Frontal cortex (tissue), 4 donors: ENCODE results near the gene ELOVL1. TPM values are rescaled to one million over a fixed set of nuclear protein-coding genes. Genes with fewer than 3 reads are reported as not detected.
"Not testable (repeated sequence)": the region's sequence is repeated elsewhere in the genome, so short reads cannot be mapped to it uniquely, and the experiment has no call there.

Experiments
- DNase-seq, 2 donors: peaks; one replicate each; pipeline ENCODE4 v3.0.0; 2012; ENCODE audit warnings: low spot score in 2 of 2
- FAIRE-seq: peaks from 2 replicates; lab custom pipeline; 2012; peaks lifted over from hg19 to GRCh38; lab: Jason Lieb, UNC
- total RNA-seq: library from RNA; depleted of rRNA; stranded (reverse); fragments of >200 nt; gene quantifications from one replicate; pipeline ENCODE4 v1.2.3, GENCODE V29; 2014
- donor health status: control.
- donor health status: control.
- donor health status: control.

The ELOVL1 gene
- total RNA-seq, 1 donor from 2014 or later, result 6.9 TPM

- no peak for FAIRE-seq
- no peak for DNase-seq
Observed at GRCh38 chr1:43382027-43382779, 14.4 kb upstream of the ELOVL1 start.

DNA sequence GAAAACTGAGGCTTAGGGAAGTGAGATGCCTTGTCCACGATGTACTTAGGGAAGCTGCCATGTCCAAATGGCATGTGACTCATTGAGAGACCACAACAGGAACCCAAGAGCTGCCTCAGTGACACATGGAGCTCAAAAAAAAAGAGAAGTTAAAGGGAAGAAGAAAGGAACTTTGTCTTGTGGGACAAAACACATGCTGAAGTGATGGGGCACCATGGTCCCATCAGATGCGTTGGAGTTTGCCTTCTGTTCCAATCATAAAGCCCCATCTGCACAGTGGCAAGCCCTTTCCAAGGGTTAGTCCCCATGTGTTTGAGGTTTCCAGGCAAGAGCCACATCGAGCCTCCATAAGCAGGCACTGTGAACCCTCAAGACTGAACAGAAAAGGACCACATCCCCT, 13.8 kb upstream of the ELOVL1 start:
- FAIRE-seq, result no peak
- DNase-seq, result no peak

DNA sequence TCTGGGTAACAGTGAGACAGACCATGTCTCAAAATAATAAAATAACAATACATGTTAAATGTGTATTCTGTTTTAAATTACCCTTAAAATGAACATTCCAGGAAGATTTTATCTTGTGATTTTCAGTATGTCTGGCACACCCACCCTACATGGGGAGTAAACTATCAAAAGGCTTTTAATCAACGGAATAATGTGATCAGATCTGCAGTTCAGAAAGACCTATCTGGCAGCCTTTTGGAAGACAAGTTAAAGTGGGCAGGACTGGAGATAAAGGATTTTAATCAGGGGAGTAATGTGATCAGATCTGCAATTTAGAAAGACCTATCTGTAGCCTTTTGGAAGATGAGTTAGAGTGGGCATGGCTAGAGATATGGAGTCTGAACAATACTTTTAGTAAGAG, 11.7 kb upstream of the ELOVL1 start:
- DNase-seq (no peak), FAIRE-seq (no peak)

- FAIRE-seq (no peak), DNase-seq (no peak)
Observed at GRCh38 chr1:43377831-43378230, 10.0 kb upstream of the ELOVL1 start.

DNA sequence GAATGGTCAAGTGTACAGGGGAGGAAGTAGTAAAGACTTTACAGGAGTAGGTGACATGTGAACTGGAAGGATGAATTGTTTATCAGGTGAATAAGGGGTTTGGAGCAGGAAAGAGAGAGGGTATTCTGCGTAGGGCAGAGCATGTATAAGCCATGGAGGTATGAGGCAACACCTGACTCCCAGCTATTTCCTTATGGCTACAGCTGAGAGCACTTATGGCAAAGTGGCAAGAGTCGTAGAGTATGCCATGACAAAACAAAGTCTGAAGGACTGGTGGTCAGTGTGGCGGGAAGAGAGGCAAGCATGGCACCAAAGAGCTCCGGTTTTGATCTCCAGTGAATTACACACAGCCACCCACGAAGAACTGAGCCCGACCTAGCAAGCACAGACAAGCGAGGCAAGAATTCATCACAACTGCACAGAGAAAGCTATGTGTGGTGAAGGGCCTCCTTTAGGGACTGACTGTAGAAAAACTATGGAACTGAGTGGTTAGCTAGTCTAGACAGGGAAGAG, 9.0 kb upstream of the ELOVL1 start:
- FAIRE-seq (no peak), DNase-seq (no peak)

- FAIRE-seq (no peak), DNase-seq (no peak)
Observed at GRCh38 chr1:43373066-43373940, 5.5 kb upstream of the ELOVL1 start.

DNA sequence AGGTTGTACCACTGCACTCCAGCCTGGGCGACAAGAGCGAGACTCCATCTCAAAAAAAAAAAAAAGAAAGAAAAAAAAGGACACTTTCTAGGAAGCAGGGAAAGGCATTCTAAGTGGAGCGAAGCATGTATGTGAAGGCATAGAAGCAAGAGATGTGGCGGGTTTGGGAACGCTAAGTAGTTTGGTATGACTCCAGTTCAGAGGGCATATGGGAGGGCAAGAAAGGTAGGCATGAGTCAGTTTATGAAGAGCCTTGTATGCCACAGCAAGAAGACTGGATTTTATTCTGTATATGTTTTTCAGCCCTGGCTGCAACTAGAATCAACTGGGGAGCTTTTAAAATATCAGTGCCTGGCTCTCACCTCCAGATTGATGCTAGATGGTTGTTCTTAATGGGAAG, 4.4 kb upstream of the ELOVL1 start:
- FAIRE-seq, result no peak
- DNase-seq, result no peak

GRCh38 chr1:43370564-43370963, 2.8 kb upstream of the ELOVL1 start:
- FAIRE-seq, result no peak

GRCh38 chr1:43369779-43370178, 2.0 kb upstream of the ELOVL1 start:
- FAIRE-seq, DNase-seq: not testable (repeated sequence)

More at GRCh38 chr1:43370564-43370963, 2.8 kb upstream of the ELOVL1 start:
- DNase-seq, result no peak

DNA sequence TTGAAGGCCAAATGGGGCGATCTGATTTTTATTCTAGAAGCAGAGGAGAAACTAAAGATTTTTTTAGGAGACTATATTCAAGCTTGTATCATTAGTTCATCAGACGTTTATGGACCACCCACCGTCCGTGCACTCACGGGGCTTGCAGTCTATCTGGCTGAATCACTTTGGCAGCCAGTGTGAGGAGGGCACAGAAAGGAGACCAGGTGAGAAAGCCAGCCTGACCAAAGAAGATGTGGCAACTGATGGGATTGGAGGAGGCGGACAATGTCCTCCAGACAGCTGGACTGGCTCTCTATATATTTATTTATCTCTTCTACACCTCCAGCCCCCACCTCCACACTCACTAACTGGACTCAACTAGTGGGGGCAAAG, 822 bp upstream of the ELOVL1 start:
- no peak for DNase-seq
- FAIRE-seq, result no peak

DNA sequence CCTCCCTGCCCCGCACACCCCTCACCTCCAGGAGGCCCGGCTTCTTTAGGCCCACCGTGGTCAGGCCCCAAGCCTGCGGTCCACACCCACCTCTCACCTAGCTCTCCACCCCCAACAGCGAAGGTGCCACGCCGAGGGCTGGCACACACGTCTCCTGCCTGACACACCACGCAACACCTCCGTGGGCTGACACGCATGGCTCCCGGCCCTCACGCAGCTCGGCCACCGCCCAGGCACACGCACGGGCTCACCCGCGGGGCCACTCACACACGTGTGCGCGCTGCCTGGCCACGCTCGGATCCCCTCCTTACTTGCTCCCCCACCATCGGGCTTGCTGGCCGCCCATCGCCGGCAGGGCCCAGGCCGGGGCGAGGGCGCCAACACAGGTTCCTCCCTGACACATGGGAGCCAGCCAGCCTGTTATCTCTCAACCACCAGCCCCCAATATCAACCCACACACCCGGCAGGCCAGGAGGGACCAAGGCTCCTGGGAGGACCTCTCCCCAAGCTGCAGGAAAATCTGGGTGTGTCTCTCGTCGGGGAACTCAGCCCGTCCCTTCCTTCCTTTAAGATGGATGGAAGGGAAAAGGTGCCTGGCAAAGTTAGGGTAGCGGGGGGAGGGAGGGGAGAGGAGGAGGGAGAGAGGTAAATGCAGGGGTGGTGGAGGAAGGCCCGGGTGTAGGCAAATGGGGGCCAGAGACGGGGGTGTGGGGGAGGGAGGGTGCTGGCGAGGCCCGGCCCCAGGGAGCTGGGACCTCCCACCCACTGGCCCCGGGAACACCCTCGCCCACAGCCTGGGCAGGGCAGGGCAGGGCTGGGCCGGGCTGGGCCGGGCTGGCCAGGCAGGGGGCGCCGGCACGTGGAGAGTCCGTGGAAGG, 546 bp downstream of the ELOVL1 start:
- peak in 1 of 2 donors; percentile 36 for DNase-seq

GRCh38 chr1:43366601-43367025, 1.2 kb downstream of the ELOVL1 start:
- FAIRE-seq (no peak), DNase-seq (no peak)

More for the DNA sequence above, 546 bp downstream of the ELOVL1 start:
- no peak for FAIRE-seq

DNA sequence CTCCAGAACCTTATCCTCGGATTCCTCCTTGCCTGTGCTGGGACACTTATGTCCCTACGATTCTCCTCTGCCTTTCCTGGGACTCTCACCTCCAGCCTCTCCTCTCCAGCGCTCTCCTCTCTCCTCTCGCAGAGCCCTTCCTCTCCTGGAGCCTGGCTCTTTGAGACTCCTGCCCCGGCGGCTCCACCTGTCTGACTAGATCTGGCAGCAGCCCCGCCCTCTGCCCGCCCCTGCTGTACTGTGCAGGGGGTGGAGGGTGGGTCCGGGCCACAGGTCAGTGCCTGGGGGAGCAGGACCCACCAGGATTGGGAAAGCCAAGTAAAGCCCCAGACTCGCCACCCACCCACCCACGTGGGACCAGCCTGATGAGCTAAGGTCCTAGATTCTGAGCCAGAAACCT, 1.6 kb downstream of the ELOVL1 start:
- DNase-seq (no peak), FAIRE-seq (no peak)

DNA sequence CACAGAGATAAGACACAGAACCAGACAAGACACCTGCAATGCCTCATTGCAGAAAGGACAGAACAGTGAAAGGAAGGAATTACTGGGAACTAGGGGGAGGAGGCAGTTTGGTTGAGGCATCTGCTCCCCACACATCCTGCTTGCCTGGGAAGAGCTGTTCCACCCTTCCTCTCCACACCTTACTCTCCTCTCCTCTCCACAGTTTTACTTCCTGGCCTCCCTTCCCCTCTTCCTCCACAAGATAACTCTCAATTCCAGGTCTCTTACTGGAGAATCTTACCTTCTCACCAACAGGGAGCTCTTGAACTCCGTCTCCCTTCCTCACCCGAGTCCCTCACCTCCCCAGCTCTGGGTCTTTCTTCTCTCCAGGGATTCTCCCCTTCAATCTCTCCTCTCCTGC, 2.1 kb downstream of the ELOVL1 start:
- DNase-seq (no peak), FAIRE-seq (no peak)

DNA sequence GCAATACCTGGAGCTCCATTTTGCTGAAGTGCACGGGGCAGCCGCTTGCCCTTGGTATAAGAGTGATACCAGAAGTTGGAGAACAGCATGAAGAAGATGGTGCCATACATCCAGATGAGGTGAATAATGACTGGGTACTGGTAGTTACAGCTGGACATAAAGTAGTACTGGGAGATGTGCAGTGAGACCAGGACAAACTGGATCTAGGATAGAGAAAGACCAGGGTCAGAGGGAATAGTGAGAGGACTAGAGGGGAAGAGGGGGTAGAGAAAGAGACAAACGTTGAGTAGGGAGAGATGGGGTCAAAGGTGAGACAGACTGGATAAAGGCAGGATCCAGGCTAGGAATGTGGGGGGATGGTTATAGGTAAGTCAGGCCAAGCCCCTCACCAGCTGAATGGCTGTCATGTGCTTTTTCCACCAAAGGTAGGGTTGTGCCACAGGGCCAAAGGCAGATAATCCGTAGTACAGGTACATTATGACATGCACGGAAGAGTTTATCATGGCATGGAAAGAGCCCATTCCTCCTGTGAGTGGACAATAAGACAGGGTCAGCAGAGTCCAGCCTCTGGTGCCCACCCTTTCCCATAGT, 3.8 kb downstream of the ELOVL1 start:
- FAIRE-seq (no peak), DNase-seq (no peak)

GRCh38 chr1:43363283-43363934, 4.4 kb downstream of the ELOVL1 start:
- DNase-seq (no peak), FAIRE-seq (no peak)

- DNase-seq (no peak), FAIRE-seq (no peak)
Observed at GRCh38 chr1:43360616-43361015, 7.2 kb downstream of the ELOVL1 start.

GRCh38 chr1:43359696-43360095, 8.1 kb downstream of the ELOVL1 start:
- DNase-seq (no peak), FAIRE-seq (no peak)
